K562 (cell line): ENCODE data around the gene CCDC9B. TPM values are rescaled to one million over a fixed set of nuclear protein-coding genes. Genes with fewer than 3 reads are reported as not detected.

Experiments used
- ATAC-seq: fragments of 200-7000 bp; cut with Tn5 transposase; 3 replicates; pipeline ENCODE4 v1.9.1; 2020; ENCODE audit warnings: moderate library complexity
- BruUV-seq: library from RNA; stranded (reverse); fragments of 400-500 nt; replicated peaks from 2 replicates; lab custom pipeline; 2021; lab: Mats Ljungman, UMichigan
- CTCF ChIA-PET: fragments of 300-600 bp; formaldehyde crosslinking; extraction: SDS; loops from one replicate; lab custom pipeline; 2021; ENCODE audit warnings: low intra/inter-chr PET ratio; lab: Yijun Ruan, JAX
- POLR2A ChIA-PET: fragments of 300-600, 350-650 bp; sonication (Branson Sonifier 250); formaldehyde crosslinking; extraction: SDS; loops from one replicate; lab custom pipeline; 2021; ENCODE audit warnings: antibody characterized with exemption, inconsistent platforms; lab: Yijun Ruan, JAX
- DNase-seq, 4 experiments: peaks; one replicate each; pipeline versions ENCODE4 v3.0.0 to v3.0.0-alpha.2; 2011 to 2018; ENCODE audit warnings: low spot score in 3 of 4, mixed read lengths in 3 of 4; ENCODE audit errors: extremely low read depth in 1 of 4
- FAIRE-seq: peaks from 2 replicates; lab custom pipeline; 2011; peaks lifted over from hg19 to GRCh38; lab: Jason Lieb, UNC
- H2AFZ ChIP-seq: 2 replicates; pipeline ENCODE4 v1.6.0; 2011; ENCODE audit warnings: low read depth, low read length, control low read depth, inconsistent platforms
- H3K27ac ChIP-seq: fragments of 200-600 bp; 3 replicates; pipeline ENCODE4 v1.8.0; 2011; ENCODE audit warnings: low read depth, mild to moderate bottlenecking, control low read depth, inconsistent platforms, low read length, moderate library complexity, mixed read lengths; ENCODE audit errors: extremely low read depth
- H3K27me3 ChIP-seq, 2 experiments: fragments of 300-600 bp in 1 of 2; 2 replicates in 1 of 2; 3 replicates in 1 of 2; pipeline versions ENCODE4 v1.6.0 to v1.8.0; 2011; ENCODE audit warnings: inconsistent platforms in 2 of 2, low read length in 2 of 2, mild to moderate bottlenecking in 1 of 2, mixed read lengths in 1 of 2, moderate library complexity in 1 of 2; ENCODE audit not compliant: control insufficient read depth in 2 of 2, insufficient read depth in 2 of 2
- H3K36me3 ChIP-seq: fragments of 300-600 bp; 3 replicates; pipeline ENCODE4 v1.8.0; 2011; ENCODE audit warnings: mild to moderate bottlenecking, low read length, inconsistent platforms; ENCODE audit not compliant: control insufficient read depth, insufficient read depth
- H3K4me1 ChIP-seq, 2 experiments: fragments of 200-600 bp in 1 of 2; replicated peaks in 1 of 2; 2 replicates in 1 of 2; 3 replicates in 1 of 2; pipeline versions ENCODE4 v1.5.1 to v1.8.0; 2011; ENCODE audit warnings: inconsistent platforms in 2 of 2, low read length in 2 of 2, mild to moderate bottlenecking in 1 of 2, mixed read lengths in 1 of 2, moderate library complexity in 1 of 2; ENCODE audit not compliant: control insufficient read depth in 2 of 2, insufficient read depth in 2 of 2
- H3K4me2 ChIP-seq: 2 replicates; pipeline ENCODE4 v1.6.1; 2011; ENCODE audit warnings: low read length, control low read depth, inconsistent platforms, mixed read lengths; ENCODE audit not compliant: insufficient read depth
- H3K4me3 ChIP-seq: fragments of 200-600 bp; sonication (generic), shearing (Covaris generic); 2 replicates; pipeline ENCODE4 v1.5.1; 2016; ENCODE audit warnings: control low read depth, inconsistent platforms
- H3K79me2 ChIP-seq: fragments of 200-600 bp; 3 replicates; pipeline ENCODE4 v1.8.0; 2011; ENCODE audit warnings: low read length, inconsistent platforms; ENCODE audit not compliant: control insufficient read depth, insufficient read depth
- H3K9ac ChIP-seq, 2 experiments: 2 replicates each; pipeline versions ENCODE4 v1.6.0 to v1.6.1; 2011; ENCODE audit warnings: low read depth in 2 of 2, low read length in 2 of 2, control low read depth in 1 of 2, inconsistent platforms in 1 of 2, mild to moderate bottlenecking in 1 of 2, mixed read lengths in 1 of 2; ENCODE audit not compliant: insufficient read depth in 1 of 2
- H3K9me1 ChIP-seq: one replicate; pipeline ENCODE4 v1.6.0; 2011; ENCODE audit warnings: inconsistent platforms, mild to moderate bottlenecking, low read length, moderate library complexity; ENCODE audit not compliant: control insufficient read depth, insufficient read depth
- H3K9me3 ChIP-seq: replicated peaks from 2 replicates; pipeline ENCODE4 v1.5.1; 2011; ENCODE audit warnings: low read depth, low read length, inconsistent platforms; ENCODE audit not compliant: control insufficient read depth, insufficient read depth
- H4K20me1 ChIP-seq: replicated peaks from 2 replicates; pipeline ENCODE4 v1.6.1; 2011; ENCODE audit warnings: low read length, inconsistent platforms, mixed read lengths; ENCODE audit not compliant: control insufficient read depth, insufficient read depth
- CXXC5 ChIP-seq: fragments of 250-450 bp; sonication (Bioruptor Pico); IDR thresholded peaks from 2 replicates; pipeline ENCODE4 v1.8.0; 2022; ENCODE audit warnings: inconsistent platforms, mild to moderate bottlenecking, moderate library complexity
- E2F6 ChIP-seq, 2 experiments: IDR thresholded peaks; 2 replicates each; pipeline ENCODE4 v1.6.1; 2011; ENCODE audit warnings: borderline replicate concordance in 1 of 2, control low read depth in 1 of 2, low read depth in 1 of 2, low read length in 1 of 2, mild to moderate bottlenecking in 1 of 2, mixed read lengths in 1 of 2, moderate library complexity in 1 of 2; ENCODE audit not compliant: insufficient read depth in 1 of 2, insufficient read length in 1 of 2, poor library complexity in 1 of 2, severe bottlenecking in 1 of 2; ENCODE audit errors: extremely low read depth in 1 of 2
- ETV5 ChIP-seq: sonication (generic); formaldehyde crosslinking; IDR thresholded peaks from 2 replicates; pipeline ENCODE4 v1.4.0; 2020; ENCODE audit warnings: low read depth, mild to moderate bottlenecking, missing genetic modification reagents
- KAT7 ChIP-seq: sonication (generic); formaldehyde crosslinking; IDR thresholded peaks from 2 replicates; pipeline ENCODE4 v1.8.0; 2022; ENCODE audit warnings: missing genetic modification reagents, mild to moderate bottlenecking, borderline replicate concordance
- KLF13 ChIP-seq: fragments of 450-650 bp; IDR thresholded peaks from 2 replicates; pipeline ENCODE4 v1.6.1; 2016; ENCODE audit warnings: missing genetic modification characterization, low read depth, mild to moderate bottlenecking, missing compliant biosample characterization, moderate library complexity, borderline replicate concordance
- MAZ ChIP-seq, 2 experiments: fragments of 450-650 bp in 1 of 2; sonication (generic) in 1 of 2; formaldehyde crosslinking; IDR thresholded peaks in 1 of 2; conservative IDR thresholded peaks in 1 of 2; 2 replicates each; pipeline versions ENCODE4 v1.4.0 to v1.5.0; 2020; ENCODE audit warnings: mild to moderate bottlenecking in 1 of 2, missing genetic modification reagents in 1 of 2
- NCOA6 ChIP-seq: fragments of 450-650 bp; IDR thresholded peaks from 2 replicates; pipeline ENCODE4 v1.6.1; 2017; ENCODE audit warnings: mild to moderate bottlenecking
- NFIC ChIP-seq: fragments of 450-650 bp; IDR thresholded peaks from 2 replicates; pipeline ENCODE4 v1.6.1; 2017; ENCODE audit warnings: mild to moderate bottlenecking, inconsistent platforms
- RAD51 ChIP-seq: fragments of 450-650 bp; IDR thresholded peaks from 2 replicates; pipeline ENCODE4 v1.7.1; 2016; ENCODE audit warnings: low read depth, mild to moderate bottlenecking, borderline replicate concordance
- SP1 ChIP-seq: sonication (generic); formaldehyde crosslinking; IDR thresholded peaks from 2 replicates; pipeline ENCODE4 v1.8.1; 2022; ENCODE audit warnings: mild to moderate bottlenecking, missing genetic modification reagents
- STAT5A ChIP-seq: IDR thresholded peaks from 2 replicates; pipeline ENCODE4 v1.6.1; 2012; ENCODE audit warnings: low read length, inconsistent platforms, borderline replicate concordance
- ZNF695 ChIP-seq: fragments of 450-650 bp; formaldehyde crosslinking; IDR thresholded peaks from 2 replicates; pipeline ENCODE4 v1.4.0; 2020; ENCODE audit warnings: mild to moderate bottlenecking, moderate library complexity
- ZNF699 ChIP-seq: fragments of 250-450 bp; sonication (Bioruptor Pico); IDR thresholded peaks from 2 replicates; pipeline ENCODE4 v1.8.0; 2021; ENCODE audit warnings: mild to moderate bottlenecking, moderate library complexity; ENCODE audit not compliant: insufficient replicate concordance
- WGBS: fragments of 100-300 bp; shearing (Covaris generic); methylation state at CpG from one replicate; pipeline ENCODE4 v1.1.6; 2016; ENCODE audit warnings: low coverage, mixed read lengths; ENCODE audit not compliant: insufficient coverage; ENCODE audit errors: missing lambda C conversion rate; 5-methylcytosine and 5-hydroxymethylcytosine counted together
- in situ Hi-C: fragments of 300-500 bp; cut with MboI; formaldehyde crosslinking; loops from 4 replicates; pipeline ENCODE4 v1.15.0; 2018; ENCODE audit warnings: inconsistent platforms, mixed read lengths
- intact Hi-C: fragments of 100-400 bp; cut with micrococcal nuclease; formaldehyde crosslinking; loops from 2 replicates; pipeline ENCODE4 v1.14.2; 2022
- polyA plus RNA-seq, 8 experiments: library from polyadenylated mRNA; depleted of rRNA in 4 of 8; stranded (reverse) in 5 of 8; unstranded in 3 of 8; fragments of >200 nt; fragmentation: Nextera tagmentation in 2 of 8; fragmentation: Illumina TruSeq in 1 of 8; extraction: Ambion mirVana in 2 of 8; extraction: Trizol in 1 of 8; gene quantifications; 2 replicates each; pipeline versions ENCODE4 v1.2.1 to v1.2.3, GENCODE V29; 2011 to 2014; ENCODE audit warnings: inconsistent platforms in 1 of 8, missing spikeins in 1 of 8
- total RNA-seq, 7 experiments: library from RNA; depleted of rRNA in 6 of 7; stranded (reverse); fragments of >200 nt in 6 of 7; fragmentation: Illumina TruSeq in 2 of 7; extraction: Trizol in 2 of 7; gene quantifications; 2 replicates each; pipeline versions ENCODE4 v1.2.1 to v1.2.3, GENCODE V29; 2011 to 2021; ENCODE audit warnings: low replicate concordance in 1 of 7
- TF ChIP-seq, protein P1 (sequence below): sonication (generic); formaldehyde crosslinking; IDR thresholded peaks from 2 replicates; pipeline ENCODE4 v1.8.1; 2023; ENCODE audit warnings: mild to moderate bottlenecking, missing genetic modification reagents
- TF ChIP-seq, protein P2 (sequence below): fragments of 250-450 bp; sonication (Bioruptor Pico); IDR thresholded peaks from 2 replicates; pipeline ENCODE4 v1.4.0; 2020; ENCODE audit warnings: mild to moderate bottlenecking

CCDC9B gene
- total and polyA plus RNA-seq, 9 of the 15 experiments (the other 6 are each of a cell fraction or from before 2014, with no cell fraction given) = 0.01 to 0.47 (median 0.15) TPM; not detected in 1

- no peaks in the 10 kb centered on the region for H3K9me1 ChIP-seq
- in situ Hi-C loops = no loop called here
- peak within 1 kb of the TSS; percentile 87 for H3K4me2 ChIP-seq
- intact Hi-C loops = loop anchor here (2.0 to 5.0 kb wide), 2 partner anchors 39 to 140 kb away; partner anchors contain the start of gene INAFM2
- no peak within 1 kb of the TSS; the same call in 2 of the 3 replicates for H3K27ac ChIP-seq
- H4K20me1 ChIP-seq = no peaks in the 10 kb centered on the region
- H3K4me3 ChIP-seq = peak within 1 kb of the TSS; percentile 58
- H3K27me3 ChIP-seq = no peaks in the 10 kb centered on the region; a peak in 1 of 5 replicates
- CTCF ChIA-PET = interaction anchor here (1.1 to 6.3 kb wide), 3 partner anchors 27 to 503 kb away, joined by 3 to 87 read pairs (median 8); partner anchors contain the start of gene PLCB2
- FAIRE-seq = no peak
- H3K79me2 ChIP-seq = no peaks in the 10 kb centered on the region
- POLR2A ChIA-PET = no interaction called here
- H3K36me3 ChIP-seq = no peaks in the 10 kb centered on the region
- H2AFZ ChIP-seq = peak within 1 kb of the TSS; percentile 98
- no TSS peak for BruUV-seq
- H3K9ac ChIP-seq = peak within 1 kb of the TSS; percentile 54 to 82; a peak in 3 of 4 replicates
- H3K4me1 ChIP-seq = peaks cover 13 to 48% of the 10 kb centered on the region in 2 experiments
- peak; percentile 72 for ATAC-seq
- no peaks in the 10 kb centered on the region for H3K9me3 ChIP-seq
- DNase-seq = peak; percentile 58 to 83 (median 76)
- WGBS = 9% methylated on average over 52 of the region's 76 CpGs
- TF ChIP-seq RAD51 (no peak), ZNF695 (CRISPR knock-in tag) (no peak), E2F6 (IDR thresholded peaks at IDR 0.05; ENCODE audit: borderline replicate concordance in 1 of 2, extremely low read depth in 1 of 2, insufficient read depth in 1 of 2, insufficient read length in 1 of 2, low read depth in 1 of 2, low read length in 1 of 2, poor library complexity in 1 of 2, severe bottlenecking in 1 of 2) (peak in 1 of 2 experiments; percentile 50), MAZ (CRISPR knock-in tag; conservative IDR thresholded peaks at IDR 0.05 in 1 of 2, IDR thresholded peaks at IDR 0.05 in 1 of 2) (peak in 1 of 2 experiments; percentile 31; a peak in 1 of 4 replicates), KLF13 (tag) (no peak), ZNF699 (CRISPR knock-in tag) (no peak), STAT5A (no peak), KAT7 (CRISPR knock-in tag) (no peak), NCOA6 (peak; percentile 84), ETV5 (peak; percentile 1; the same call in 1 of the 2 replicates), SP1 (0 out of 2 replicates have a peak, but pooled peaks have one; percentile 57), NFIC (peak; percentile 55), CXXC5 (CRISPR knock-in tag) (peak; percentile 2; the same call in 1 of the 2 replicates)
- TF ChIP-seq, protein P1, sequence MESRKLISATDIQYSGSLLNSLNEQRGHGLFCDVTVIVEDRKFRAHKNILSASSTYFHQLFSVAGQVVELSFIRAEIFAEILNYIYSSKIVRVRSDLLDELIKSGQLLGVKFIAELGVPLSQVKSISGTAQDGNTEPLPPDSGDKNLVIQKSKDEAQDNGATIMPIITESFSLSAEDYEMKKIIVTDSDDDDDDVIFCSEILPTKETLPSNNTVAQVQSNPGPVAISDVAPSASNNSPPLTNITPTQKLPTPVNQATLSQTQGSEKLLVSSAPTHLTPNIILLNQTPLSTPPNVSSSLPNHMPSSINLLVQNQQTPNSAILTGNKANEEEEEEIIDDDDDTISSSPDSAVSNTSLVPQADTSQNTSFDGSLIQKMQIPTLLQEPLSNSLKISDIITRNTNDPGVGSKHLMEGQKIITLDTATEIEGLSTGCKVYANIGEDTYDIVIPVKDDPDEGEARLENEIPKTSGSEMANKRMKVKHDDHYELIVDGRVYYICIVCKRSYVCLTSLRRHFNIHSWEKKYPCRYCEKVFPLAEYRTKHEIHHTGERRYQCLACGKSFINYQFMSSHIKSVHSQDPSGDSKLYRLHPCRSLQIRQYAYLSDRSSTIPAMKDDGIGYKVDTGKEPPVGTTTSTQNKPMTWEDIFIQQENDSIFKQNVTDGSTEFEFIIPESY (CRISPR knock-in tag) = 0 out of 2 replicates have a peak, but pooled peaks have one; percentile 21
- TF ChIP-seq, protein P2, sequence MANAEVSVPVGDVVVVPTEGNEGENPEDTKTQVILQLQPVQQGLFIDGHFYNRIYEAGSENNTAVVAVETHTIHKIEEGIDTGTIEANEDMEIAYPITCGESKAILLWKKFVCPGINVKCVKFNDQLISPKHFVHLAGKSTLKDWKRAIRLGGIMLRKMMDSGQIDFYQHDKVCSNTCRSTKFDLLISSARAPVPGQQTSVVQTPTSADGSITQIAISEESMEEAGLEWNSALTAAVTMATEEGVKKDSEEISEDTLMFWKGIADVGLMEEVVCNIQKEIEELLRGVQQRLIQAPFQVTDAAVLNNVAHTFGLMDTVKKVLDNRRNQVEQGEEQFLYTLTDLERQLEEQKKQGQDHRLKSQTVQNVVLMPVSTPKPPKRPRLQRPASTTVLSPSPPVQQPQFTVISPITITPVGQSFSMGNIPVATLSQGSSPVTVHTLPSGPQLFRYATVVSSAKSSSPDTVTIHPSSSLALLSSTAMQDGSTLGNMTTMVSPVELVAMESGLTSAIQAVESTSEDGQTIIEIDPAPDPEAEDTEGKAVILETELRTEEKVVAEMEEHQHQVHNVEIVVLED = no peak
Measured at GRCh38 chr15:40282869-40283614, 57.7 kb downstream of the CCDC9B start, which contains the start of gene ANKRD63. Gene ANKRD63, minus strand, starts transcription at chr15:40283064. Its CDS starts 478 bp downstream, at chr15:40282586.
